GM12865 (cell line): ENCODE data around the gene NBEA.

Source experiments
- DNase-seq: peaks from one replicate; pipeline ENCODE4 v3.0.0; 2010; ENCODE audit warnings: low read depth
- H3K4me3 ChIP-seq: 2 replicates; pipeline ENCODE4 v1.5.1; 2011; ENCODE audit warnings: mild to moderate bottlenecking, low read depth, low read length, control low read depth
- TF ChIP-seq, protein P1 (sequence below): IDR thresholded peaks from 2 replicates; pipeline ENCODE4 v1.5.1; 2011; ENCODE audit warnings: low read length, control low read depth, low read depth, inconsistent platforms; ENCODE audit not compliant: insufficient read depth; ENCODE audit errors: missing control alignments

The NBEA gene

DNA sequence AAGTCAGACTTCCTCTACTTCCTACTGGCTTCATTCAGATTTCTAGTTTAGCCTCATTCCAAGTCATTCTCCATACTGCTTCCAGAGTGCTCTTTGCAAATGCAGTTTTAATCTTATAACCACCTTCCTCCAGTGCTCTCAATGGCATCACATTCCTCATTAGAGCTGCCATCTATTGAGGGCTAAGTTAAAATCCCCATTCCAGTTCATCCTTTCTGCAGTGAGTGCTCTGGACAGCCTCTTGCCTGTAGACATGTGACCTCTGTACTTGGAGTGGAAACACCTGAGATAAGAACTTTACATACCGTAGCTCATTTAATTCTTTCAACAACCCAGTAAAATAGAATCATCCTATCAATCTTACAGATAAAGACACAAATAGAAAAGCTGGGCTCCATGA lies 592.3 kb downstream of the NBEA start:
- no peak overlapping the region for H3K4me3 ChIP-seq
- DNase-seq = no peak
- TF ChIP-seq, protein P1, sequence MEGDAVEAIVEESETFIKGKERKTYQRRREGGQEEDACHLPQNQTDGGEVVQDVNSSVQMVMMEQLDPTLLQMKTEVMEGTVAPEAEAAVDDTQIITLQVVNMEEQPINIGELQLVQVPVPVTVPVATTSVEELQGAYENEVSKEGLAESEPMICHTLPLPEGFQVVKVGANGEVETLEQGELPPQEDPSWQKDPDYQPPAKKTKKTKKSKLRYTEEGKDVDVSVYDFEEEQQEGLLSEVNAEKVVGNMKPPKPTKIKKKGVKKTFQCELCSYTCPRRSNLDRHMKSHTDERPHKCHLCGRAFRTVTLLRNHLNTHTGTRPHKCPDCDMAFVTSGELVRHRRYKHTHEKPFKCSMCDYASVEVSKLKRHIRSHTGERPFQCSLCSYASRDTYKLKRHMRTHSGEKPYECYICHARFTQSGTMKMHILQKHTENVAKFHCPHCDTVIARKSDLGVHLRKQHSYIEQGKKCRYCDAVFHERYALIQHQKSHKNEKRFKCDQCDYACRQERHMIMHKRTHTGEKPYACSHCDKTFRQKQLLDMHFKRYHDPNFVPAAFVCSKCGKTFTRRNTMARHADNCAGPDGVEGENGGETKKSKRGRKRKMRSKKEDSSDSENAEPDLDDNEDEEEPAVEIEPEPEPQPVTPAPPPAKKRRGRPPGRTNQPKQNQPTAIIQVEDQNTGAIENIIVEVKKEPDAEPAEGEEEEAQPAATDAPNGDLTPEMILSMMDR = no peak

DNA sequence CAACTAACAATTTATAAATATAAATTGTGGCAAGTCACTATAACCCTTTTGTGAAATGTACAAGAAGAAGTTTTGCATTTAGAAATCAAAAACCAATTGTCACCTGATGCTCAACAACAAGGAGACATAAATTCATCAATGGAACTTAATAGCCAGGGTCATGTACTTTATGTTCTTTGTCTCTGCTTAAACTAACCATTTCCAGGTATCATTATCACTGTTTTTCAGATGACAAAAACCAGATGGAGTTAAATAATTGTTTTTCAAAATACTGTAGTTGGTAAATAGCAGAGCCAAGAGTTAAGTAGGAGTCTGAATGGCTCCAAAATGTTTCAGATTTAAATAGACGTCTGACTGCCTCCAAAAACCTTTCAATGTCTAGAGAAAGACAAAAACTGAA lies 606.7 kb downstream of the NBEA start:
- DNase-seq = no peak
- TF ChIP-seq, protein P1 = no peak
- no peak overlapping the region for H3K4me3 ChIP-seq

DNA sequence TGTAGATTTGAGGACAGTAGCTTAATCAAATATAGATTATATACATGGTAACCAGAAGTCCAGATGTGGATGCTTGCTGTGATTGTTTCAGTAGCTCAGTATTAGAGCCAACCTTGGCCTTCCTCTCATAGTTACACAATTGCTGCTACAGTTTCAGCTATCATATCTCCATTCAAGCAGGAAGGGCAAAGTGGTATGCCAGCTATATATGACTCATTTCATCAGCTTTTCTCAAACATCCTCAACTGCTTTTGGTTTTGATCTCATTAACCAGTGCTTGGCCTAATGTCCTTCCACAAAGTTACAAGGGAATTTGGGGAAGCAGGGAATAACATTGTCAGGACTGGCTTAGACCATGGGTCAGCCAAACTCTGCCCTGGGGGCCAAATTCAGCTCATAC lies 607.4 kb downstream of the NBEA start:
- TF ChIP-seq, protein P1 = no peak

DNA sequence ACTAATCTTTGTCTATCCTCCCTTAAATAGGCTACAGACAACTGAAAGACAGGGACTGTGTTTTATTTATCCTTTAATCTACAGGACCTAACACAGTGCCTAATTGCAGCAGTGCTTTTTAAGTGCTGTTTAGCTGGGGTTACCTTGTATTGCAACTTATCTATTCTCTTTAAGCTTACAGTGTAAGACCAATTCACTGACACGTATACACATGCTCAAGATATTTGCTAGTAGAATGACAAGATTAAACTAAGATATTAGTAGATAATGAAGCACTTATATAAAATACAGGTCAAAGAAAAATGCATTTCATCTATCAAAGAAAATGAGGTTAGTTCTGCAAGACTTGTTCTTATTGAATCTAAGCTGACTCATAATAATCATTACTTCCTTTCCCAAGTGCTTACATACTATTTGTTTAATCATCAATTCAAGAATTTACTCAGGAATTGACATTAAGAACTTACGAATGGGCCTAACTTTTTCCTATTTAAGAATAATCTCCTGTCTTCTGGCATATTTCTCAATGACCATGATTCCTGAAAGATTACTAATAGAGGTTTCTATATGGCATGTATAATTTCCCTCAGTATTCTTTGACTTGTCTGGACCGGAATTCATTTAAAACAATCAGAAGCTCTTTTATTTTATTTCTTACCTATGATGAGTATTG lies 610.2 kb downstream of the NBEA start:
- no peak for DNase-seq
- H3K4me3 ChIP-seq = no peak overlapping the region
- TF ChIP-seq, protein P1 = no peak

More for the DNA sequence above, 607.4 kb downstream of the NBEA start:
- peak; percentile 11 for DNase-seq
- no peak overlapping the region for H3K4me3 ChIP-seq

DNA sequence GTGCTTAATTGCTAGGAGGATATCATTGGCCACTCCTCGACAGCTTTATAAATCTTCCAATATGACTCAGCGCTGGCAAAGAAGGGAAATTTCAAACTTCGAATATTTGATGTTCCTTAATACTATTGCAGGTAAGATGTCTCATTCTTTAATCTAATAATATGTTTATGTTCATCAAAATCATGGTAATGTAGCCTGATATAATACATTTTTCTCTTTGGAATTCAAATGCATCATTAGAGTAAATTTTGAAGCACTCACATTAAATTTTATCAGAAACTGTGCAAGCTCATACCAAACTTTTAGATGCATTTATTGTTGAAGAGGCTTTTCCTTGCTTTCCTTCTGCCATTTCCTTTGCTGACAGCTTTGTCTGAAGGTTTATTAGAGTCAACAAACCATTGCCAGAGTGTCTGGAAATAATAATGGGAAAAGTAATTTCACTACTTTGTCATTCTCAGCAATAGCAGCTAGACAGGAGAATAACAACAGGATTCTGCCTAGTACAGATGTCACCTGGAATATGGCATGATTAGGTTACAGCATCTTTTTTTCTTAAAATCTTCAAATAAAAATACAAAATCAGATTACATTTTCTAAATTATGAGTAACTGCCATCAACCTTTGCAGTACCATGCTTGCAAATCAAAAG lies 613.0 kb downstream of the NBEA start:
- no peak overlapping the region for H3K4me3 ChIP-seq
- TF ChIP-seq, protein P1 = no peak

DNA sequence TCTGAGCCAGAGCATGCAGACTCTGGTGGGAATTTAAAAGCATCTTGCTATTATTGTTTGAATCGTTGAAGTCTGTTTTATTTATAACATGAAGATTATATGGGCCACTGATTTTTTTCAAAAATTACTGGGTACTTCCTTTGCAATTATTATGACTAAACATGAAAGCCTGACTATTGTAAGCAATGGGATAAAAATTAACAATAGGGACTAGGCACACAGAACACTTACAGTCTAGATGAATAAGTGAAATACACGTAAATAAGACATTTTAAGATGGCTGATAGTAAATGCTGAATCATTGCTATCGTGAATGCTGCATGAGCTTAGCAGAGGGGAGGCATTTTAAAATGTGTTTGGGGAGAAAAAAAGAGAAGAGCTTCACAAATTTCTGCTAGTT lies 615.4 kb downstream of the NBEA start:
- TF ChIP-seq, protein P1 = no peak
- H3K4me3 ChIP-seq = no peak overlapping the region
- no peak for DNase-seq

More for the DNA sequence above, 613.0 kb downstream of the NBEA start:
- no peak for DNase-seq
